Activated CD4-positive, alpha-beta T cell treated with anti-CD3 and anti-CD28 coated beads, Interleukin-2, amount 50 U/mL, for 24 hours (primary cell): ENCODE measurements around the gene PWWP2B.

ENCODE experiments used
- DNase-seq, 2 donors: peaks; one replicate each; pipeline ENCODE4 v3.0.0-alpha.2; 2020; ENCODE audit warnings: low read depth in 1 of 2, low spot score in 1 of 2

Gene PWWP2B

DNA sequence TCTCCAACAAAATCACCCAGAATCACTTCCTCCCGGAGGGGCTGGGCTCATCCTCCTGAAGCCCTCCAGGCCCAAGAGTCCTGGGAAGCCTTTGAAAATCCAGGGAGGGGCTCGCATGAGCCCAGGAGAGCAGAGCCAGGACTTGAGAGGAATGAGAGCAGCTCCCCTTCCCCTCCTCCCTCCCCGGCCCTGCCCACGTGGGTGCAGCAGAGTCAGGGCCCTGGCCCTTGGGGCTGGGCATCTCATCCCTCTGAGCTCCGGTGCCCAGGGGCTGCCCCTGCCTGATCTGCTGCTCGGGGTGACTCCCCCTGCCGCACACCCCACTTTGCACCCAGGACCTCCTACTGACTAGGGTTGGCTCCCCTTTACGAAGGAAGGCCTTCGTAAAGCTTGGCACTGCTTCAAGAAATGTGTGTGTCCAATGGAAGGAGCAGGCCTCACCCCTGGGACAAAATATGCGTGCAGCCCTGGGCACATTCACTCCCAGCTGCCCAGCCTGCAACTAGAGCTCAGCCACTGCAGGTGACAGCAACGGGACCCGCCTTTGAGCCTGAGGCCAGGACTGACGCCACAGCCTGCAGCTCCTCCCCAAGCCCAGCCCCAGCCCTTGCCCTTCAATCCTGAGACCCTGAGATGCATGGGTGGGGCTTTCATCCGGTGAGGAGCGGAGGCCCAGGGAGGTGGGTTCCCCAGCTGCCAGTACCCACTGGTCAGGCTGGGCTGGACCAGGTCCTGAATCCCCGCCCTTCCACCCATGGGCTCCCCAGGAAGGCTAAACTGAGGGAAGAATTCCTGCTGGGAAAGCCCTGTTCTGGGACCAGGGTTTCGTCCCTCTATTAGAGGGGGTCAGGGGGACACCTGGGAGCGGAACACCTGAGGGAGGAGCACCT, 21.8 kb downstream of the PWWP2B start:
- no peak for DNase-seq

DNA sequence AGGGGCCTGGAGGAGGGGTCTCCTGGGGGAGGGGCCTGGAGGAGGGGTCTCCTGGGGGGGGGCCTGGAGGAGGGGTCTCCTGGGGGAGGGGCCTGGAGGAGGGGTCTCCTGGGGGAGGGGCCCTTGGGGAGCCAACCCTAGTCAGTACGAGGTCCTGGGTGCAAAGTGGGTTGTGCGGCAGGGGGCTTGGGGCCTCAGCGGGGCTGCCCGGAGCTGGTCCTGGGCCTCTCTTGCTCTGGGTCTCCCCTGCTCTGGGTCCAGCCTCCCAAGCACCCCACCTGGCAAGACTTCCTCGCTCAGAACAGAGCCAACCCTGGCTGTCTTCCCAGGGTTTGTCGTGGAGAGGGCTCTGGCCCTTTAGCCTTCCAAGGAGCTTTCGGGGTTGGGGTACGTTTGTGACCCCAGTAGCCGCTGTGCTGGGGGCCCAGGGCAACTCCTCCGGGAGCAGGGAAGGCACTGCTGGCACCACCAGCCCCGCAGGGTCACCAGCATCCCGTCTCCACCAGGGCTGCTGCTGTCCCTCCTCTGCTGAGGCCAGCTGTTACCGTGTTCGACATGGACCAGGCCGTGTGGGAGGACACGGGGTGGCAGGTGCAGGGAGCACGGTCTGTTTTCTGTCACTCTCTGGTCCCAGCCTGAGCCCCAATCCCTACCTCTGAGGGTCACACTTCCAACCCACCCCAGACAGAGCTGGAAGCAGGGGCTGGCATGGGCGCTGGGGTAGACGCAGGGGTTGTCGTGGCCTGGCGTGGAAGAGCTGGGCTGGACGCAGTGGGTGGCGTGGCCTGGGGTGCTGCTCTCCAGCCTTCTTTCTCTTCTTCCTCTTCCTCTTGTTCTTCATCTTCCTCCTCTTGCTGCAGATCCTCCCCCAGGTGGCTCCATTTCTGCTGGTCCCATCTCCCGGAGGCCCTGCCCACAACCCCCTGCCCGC, 22.8 kb downstream of the PWWP2B start:
- DNase-seq, result no peak

DNA sequence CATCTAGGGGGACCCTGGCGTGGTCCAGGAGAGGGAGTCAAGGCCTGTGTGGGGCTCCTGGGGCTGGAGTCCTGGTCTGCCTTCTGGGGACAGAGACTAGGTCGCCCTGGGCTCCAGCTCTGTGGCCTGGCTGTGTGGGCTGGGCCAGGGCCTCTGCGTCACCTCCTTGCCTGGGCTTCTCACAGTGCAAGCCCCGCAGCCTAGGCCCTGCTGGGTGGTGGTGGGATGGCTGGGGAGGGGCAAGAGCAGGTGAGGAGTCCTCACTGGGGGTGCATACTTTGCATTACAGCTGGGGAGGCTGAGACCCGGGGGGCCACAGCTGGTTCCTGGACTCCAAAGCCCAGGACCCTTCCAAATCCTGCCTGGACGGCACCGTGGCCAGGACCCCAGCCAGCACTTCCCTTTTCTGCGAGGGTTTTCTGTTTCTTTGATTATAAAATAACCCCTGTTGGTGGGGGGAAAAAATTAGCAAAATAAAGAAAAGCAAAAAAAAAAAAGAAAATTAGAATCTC, 23.5 kb downstream of the PWWP2B start:
- no peak for DNase-seq

DNA sequence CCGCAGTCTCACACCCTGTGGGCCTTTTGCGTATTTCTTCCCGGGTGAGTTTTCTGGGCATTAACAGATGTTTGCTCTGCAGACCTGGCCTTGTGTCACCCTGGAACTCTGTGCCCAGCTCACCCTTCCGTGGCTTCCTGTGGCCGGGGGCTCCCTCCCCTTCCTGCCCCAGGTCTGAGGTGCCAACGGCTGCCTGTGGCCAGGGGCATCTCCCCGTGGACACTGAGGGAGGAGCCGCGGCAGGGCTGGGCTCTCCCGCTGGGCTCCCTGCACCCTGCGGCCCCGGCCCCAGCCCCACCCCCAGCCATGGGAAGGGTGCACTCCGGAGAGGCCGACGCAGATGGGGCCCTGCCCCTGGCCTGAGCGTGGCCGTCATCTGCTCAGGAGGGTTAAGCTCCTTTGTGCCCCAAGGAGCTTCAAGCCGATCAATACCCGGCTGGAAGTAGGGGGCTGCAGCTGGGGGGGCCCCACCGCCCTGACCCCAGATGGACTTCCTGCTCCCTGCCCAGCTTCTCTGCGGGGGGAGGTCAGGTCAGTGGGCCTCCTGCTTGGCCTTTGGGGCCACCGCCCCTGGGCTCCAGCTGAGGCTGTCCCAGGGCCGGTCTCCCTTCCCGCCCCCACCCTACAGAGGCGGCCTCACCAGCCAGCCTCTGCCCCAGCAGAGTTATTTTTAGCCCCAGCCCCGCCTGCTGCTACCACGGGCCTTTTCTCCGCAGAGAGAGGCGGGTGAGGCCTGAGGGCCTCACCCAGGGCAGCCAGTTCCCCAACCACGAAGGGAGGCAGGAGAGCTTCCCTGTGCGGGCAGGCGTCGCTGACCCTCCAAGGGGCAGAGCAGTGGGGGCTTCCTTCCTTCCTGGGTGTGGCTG, 24.2 kb downstream of the PWWP2B start:
- no peak for DNase-seq

DNA sequence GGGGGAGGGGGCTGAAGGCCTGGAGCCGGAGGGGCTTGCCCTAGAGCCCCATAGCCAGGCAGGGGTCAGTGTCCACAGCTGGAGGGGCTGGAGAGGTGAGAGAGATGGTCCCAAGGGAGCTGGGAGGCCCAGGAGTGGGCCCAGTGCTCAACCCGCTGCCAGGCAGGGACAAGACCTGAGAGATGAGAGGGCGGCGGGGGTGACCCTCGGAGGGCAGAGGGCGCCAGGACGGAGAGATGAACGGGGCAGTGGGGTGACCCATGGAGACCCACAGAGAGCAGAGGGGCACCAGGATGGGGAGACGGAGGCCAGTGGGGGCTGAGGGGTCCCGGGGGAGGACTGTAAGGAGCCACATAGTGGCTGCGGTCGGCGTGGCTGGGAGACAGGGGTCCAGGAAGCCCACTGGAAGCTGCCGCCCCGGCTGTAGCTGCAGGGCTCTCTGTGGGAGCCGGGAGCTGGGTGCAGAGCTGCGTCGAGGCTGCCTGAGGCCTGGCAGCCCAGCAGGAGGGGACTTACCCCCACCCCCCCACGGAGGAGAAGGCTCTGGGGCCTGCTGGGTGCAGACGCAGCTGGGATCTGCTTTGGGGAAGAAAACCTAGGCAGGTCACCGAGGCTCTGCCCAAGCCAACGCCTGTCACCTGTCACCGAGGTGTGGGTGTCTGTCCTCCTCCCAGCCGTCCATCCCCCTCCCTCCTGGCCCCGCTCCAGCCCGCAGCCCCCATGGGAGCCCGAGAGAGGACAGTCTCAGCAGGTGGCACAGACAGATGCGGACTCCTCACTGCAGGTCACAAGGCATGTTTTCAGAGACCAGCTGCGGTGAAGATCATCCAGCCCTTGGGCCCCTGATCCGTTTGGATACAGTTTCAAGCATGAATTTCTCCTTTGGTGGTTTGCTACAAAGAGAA, 25.1 kb downstream of the PWWP2B start:
- DNase-seq, result no peak

DNA sequence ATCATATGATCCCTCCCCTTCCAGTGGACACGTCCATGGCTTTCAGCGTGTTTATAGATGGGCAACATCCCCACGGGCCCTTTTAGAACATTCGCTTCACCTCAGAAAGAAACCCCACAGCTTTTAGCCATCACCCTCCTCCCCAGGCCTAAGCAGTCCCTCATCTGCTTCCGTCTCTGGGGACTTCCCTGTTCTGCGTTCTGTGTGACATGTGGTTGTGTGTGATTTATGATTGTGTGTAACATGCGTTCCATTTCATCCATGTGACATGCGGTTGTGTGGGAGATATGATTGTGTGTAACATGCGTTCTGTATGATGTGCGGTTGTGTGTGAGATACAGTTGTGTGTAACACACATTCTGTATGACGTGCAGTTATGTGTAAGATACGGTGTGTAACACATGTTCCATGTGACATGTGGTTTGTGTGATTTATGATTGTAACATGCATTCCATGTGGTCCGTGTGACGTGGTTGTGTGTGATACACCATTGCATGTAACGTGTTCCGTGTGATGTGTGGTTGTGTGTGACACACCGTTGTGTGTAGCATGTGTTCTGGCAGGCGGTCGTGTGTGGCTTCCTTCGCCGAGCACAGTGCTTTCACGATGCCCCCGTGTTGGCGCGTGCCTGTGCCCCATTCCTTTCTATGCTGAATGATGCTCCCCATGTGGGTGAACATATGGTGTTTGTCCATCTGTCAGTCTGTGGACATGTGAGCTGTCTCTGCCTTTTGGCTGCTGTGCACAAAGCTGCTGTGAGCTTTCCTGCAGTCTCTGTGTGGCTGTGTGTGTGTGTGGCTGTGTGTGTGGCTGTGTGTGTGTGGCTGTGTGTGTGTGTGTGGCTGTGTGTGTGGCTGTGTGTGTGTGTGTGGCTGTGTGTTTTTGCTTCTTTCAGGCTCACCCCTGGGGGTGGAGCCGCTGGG, 26.2 kb downstream of the PWWP2B start:
- DNase-seq, result no peak

DNA sequence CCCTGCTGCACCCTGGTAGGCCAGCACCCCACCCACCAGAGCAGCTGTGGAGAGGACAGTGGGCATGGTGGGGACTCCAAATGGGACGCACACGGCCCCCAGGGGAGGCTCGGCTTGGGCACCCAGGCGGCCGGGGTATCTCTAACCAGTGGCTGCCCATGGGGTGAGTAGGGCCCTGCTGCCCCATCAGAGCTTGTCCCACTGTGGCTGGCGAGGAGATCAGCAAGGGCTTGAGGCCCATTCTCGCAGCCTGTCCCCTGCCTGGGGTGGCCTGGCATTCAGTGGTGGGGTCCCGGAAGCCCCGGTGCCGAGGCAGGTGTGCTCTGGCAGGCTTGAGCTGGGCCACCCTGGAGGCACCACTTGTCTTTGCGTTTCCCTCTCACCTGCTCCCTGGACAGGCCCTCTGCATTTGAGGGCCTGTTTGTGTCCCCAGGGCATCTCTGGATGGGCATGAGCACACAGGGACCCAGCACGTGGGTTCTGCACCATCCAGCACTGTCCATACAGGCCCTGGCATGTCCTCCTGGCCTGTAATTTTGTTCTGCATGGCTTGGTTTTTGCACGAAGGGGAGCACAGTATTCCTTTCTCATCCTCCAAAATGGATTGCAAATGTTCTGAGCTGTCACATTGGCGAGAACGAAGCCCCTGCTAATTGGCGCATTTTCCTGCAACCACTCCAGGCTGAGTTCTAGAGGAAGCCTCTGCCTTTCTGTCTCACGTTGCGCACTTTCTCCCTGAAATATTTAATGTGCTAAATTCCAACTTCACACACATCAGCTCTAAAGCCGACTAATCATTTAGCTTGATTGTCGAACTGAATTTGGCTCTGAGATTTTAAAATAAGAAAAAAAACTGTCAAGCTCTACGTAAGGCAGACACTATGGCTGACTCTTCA, 27.2 kb downstream of the PWWP2B start:
- DNase-seq, result no peak

DNA sequence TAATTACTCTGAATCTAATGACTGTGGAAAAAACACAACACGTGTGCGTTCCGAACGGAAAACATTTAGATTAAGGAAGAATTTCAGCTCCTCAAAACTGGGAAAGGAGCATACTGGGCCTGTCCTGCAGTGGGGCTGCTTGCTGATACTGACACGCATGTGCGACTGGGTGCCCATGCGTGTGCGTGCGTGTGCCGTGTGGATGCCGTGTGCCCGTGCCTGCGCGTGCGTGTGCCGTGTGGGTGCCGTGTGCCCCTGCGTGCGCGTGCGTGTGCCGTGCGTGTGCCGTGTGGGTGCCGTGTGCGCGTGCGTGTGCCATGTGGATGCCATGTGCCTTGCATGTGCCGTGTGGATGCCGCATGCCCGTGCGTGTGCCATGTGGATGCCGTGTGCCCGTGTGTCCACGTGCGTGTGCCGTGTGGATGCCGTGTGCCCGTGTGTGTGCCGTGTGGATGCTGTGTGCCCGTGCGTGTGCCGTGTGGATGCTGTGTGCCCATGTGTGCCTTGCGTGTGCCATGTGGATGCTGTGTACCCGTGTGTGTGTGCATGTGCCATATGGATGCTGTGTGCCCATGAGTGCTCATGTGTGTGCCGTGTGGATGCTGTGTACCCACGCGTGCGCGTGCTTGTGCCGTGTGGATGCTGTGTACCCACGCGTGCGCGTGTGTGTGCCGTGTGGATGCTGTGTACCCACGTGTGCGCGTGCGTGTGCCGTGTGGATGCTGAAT, 28.2 kb downstream of the PWWP2B start:
- DNase-seq, result no peak

DNA sequence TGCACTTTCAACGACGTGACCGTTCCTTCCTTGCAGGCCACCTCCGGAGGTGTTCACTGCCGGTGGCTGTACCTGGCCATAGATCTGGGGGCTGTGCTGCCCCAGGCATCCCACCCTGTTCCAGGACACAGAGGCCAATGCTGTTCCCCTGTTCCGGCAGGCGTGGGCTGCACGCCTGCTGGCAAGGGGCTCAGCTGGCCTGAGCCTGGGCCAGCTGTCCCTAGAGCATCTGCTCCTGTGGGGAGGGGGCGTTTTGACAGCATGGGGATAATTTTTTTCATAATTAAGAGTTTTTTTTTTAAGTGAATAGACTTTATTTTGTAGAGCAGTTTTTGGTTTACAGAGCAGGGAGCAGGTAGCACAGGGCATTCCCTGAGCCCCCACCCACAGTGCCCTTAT, 28.8 kb downstream of the PWWP2B start:
- DNase-seq, result no peak

DNA sequence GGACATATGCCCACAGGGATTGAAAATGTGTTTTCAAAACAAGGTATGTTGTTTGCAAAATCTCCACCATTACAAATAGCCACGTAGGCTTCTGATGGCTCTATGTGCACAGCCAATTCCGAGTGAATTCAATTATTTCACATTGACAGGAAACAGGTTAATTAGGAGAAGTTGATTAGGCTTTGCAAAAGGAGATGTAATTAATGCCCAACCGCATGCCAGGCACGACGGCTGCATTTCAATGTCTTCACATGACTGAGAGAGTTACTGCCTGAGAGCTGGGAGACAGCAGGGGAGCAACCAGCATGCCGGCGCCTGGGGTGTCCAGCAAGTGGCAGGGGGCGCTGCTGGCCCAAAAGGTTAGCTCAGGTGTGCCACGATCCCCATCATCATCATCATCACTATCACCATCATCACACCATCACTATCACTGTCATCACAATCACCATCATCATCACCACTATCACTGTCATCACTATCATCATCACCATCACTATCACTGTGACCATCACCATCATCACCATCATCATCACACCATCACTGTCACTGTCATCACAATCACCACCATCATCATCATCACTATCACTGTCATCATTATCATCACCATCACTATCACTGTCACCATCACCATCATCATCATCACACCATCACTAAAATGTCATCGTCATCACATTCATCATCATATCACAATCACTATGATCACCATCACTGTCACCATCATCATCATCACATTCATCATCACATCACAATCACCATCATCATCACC, 30.2 kb downstream of the PWWP2B start:
- DNase-seq, result no peak

DNA sequence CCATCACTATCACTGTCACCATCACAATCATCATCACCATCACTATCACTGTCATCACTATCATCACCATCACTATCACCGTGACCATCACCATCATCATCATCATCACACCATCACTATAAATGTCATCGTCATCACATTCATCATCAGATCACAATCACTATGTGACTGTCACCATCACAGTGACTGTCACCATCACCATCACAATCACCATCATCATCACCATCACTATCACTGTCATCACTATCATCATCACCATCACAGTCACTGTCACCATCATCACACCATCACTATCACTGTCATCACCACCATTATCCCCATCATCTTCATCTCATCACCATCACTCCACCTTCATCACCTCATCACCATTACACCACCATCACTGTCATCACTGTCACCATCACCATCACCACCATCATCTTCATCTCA, 31.0 kb downstream of the PWWP2B start:
- no peak for DNase-seq

DNA sequence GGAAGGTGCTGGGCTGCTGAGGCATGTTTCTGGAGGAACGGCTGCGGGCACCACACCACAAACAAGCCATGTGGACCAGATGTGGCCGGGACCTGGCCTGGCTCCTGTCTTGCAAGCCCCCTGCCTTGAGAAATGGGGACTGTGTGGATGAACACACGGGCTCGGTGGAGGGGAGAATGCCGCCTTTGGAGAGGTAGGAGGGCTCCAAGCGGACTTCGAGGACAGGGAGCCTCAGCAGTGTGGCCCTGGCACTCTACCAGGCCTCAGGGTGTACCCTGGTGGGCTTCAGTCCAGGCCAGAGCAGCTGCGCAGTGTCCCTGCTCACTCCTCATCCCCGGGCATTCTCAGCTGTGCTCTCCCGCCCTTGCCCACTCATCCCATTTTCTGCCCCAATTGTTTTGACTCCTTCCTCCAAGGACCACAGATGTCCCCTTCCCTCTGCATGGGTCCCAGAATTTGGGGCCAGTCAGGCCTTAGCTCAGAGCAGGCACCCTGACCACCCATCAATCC, 31.5 kb downstream of the PWWP2B start:
- no peak for DNase-seq

DNA sequence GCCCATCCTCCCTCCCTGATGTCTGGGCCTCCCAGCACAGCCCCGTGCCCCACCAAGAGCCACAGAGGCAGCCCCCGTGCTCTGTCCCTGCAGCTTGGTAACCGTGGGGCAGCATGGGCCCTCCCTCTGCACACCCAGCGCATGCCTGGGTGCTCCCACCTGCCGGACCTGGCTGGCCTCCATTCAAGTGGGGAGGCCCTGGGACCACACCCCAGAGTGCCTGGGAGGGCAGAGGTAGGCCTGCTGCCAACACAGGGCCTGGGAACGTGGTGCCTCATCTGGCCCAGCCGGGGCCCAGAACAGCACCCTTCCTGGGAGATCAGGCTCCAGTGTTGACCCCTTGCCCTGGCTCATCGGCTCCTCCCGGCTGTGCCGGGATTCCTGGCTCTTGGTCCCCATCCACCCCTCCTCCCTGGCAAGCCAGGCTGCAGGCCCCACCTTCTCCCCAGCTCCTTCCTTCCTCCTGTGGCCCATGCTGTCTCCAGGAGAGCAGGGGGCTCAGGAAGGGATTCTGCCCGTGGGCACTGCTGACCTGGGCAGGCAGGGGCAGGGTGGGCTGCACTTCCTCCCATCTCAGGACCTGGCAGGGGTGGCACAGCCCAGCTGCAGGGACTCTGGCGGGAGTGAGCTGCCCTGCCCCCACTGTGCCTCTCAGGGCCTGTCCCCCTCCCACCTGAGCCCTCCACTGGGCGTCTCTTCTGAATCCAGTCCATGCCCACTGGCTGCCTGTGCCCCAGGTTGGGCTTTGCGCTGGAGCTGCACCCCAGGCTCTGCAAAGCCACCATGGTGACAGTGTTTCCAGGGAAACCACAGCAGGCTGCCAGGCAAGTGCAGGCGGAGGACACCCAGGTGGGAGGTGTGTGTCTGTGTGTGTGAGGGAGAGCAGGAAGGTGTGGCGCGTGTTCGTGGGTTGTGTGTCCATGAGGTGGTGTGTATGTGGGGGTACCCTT, 32.6 kb downstream of the PWWP2B start:
- DNase-seq, result no peak

DNA sequence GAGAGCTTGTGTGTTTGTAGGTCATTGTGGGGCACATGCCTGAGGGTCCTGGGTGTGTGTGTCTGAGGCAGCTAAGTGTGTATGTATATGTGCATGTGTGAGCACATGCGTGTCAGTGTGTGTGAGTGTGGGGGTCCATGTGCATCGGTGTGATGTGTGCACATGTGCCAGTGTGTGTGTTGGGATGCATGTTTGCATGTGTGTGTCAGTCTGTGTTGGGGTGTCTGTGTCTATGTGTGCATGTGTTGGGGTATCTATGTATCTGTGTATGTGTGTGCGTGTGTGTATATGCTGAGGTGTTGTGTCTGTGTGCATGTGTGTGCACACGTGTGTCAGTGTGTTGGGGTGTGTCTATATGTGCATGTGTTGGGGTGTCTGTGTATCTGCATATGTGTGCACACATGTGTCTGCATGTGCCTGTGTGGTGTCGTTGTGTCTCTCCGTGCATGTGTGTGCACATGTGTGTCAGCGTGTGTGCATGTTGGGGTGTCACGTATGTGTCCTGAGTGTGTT, 33.3 kb downstream of the PWWP2B start:
- no peak for DNase-seq

DNA sequence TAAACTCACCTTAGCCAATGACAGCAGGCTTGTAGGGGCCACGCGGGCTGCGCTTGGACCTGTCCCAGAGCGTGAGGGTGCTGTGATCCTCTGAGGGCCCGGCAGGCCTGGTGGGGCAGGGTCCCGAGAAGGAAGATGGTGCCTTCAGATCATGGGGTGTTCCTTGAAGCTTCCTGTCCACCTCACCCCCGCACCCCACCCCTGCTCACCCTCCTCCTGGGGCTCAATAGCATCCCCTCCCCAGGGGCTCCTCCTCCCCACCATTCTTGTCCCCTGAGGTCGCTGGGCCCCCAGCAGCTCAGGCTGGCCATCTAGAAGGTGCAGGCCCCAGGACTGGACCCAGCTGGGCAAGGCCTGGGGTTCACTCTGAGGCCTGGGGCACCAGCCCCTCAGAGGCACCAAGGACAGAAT, 33.9 kb downstream of the PWWP2B start:
- DNase-seq, result no peak
